NCI-H1436 (cell line): Measurements from ENCODE around the gene C4B.
"Not testable (repeated sequence)": the region's sequence is repeated elsewhere in the genome, so short reads cannot be mapped to it uniquely, and the experiment has no call there.

Experiments used
- DNase-seq: peaks from one replicate; lab custom pipeline; 2025; lab: John Stamatoyannopoulos, UW

Gene C4B

DNA sequence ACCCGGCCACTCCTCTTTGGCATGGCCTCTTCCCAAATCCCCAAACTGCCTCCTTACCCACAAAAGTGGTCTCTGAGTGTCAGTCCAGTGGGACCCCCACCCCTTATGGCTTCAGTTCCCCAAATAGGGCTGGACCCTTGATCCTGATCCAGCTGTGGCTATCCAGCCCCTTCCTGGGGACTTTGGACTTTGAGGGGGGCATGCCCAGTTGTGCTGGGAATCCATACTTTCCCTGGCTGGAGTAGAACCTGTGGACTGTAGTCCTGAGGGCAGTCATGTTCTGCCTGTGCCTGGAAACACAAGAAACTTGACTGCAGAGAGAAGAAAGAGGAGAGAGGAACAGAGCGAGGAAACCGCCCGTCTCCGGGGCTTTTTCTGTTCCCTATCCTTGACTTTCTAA lies 22.5 kb downstream of the C4B start:
- DNase-seq: not testable (repeated sequence)

DNA sequence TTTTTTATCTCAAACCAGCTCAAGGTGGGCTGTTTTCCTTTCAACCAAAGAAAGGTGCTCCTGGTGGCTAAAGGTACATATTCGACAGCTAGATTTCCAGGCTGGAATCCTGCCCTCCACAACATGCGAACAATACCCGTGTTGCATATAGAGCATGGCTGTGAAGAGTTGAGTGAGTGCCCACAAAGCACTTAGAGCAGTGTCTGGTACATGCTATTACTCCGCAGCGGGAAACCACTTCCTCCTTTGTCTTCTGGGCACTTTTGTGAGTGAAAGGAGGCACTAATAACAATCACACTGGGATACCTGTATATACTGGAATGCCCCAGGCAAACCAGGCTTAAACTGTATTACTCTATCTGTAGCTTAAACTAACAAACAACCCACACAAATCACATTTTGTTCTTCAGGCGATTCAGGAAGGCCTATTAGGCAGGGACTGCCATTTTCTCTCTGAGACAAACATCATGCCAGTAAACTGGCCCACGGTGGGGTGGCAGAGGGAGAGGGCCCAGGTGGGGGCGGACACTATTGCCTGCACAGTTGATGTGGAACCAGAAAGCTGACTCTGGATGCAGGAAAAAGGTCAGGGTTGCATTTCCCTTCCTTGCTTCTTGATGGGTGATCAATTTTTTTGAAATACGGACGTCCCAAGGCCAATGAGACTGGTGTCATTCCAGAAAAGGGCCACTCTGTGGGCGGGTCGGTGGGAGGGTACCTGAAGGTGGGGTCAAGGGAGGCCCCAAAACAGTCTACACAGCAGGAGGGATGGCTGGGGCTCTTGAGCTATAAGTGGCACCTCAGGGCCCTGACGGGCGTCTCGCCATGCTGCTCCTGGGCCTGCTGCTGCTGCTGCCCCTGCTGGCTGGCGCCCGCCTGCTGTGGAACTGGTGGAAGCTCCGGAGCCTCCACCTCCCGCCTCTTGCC lies 23.3 kb downstream of the C4B start, which contains the start of gene CYP21A2:
CYP21A2 (plus strand) TSS at position 818 of the 927 bp plus-strand sequence; CDS start at position 826, 8 bp downstream.
- not testable (repeated sequence) for DNase-seq

- not testable (repeated sequence) for DNase-seq
Observed at GRCh38 chr6:32038878-32039277, 24.3 kb downstream of the C4B start.

GRCh38 chr6:32039321-32040274 lies 25.0 kb downstream of the C4B start:
- not testable (repeated sequence) for DNase-seq

GRCh38 chr6:32040299-32041049 lies 25.9 kb downstream of the C4B start:
- not testable (repeated sequence) for DNase-seq

DNA sequence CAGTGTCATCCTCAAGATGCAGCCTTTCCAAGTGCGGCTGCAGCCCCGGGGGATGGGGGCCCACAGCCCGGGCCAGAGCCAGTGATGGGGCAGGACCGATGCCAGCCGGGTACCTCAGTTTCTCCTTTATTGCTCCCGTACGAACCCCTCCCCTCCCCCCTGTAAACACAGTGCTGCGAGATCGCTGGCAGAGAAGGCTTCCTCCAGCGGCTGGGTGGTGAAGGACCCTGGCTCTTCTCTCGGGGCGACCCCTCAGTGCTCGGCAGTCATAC lies 26.4 kb downstream of the C4B start:
- DNase-seq: not testable (repeated sequence)

DNA sequence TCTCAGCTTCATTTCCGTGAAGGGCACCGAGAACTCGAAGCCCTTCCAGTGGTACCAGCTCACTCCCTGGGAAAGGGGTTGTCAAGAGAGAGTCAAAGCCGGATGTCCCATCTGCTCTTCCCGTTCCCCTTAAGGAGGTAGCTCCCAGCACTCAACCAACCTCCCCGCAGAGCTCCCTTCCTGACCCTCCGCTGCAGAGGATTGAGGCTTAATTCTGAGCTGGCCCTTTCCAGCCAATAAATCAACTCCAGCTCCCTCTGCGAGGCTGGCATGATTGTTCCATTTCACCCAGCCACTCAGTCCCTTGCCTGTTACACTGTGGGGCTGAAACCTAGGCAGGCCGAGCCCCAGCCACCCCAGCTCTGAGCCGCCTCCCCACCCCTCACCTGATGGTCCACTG lies 26.8 kb downstream of the C4B start:
- DNase-seq: not testable (repeated sequence)

DNA sequence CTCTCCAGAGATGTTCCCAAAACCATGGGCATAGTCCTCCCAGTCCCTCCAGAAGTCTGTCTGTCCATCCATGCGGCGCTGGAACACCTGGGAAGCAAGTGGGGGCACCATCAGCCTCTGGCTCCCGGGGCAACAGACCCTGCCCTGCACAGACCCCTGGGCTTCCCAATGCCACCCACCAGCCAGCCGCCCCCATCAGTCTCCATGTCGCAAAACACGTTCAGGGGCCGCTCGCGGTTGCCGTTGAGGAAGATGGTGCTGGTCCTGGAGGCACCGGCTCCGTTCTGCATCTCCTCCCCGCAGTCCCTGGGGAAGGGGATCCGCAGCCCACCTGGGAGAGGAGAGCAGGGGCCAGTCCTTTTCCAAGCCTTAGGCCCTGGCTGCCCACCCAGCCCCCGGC lies 27.7 kb downstream of the C4B start:
- DNase-seq: not testable (repeated sequence)

DNA sequence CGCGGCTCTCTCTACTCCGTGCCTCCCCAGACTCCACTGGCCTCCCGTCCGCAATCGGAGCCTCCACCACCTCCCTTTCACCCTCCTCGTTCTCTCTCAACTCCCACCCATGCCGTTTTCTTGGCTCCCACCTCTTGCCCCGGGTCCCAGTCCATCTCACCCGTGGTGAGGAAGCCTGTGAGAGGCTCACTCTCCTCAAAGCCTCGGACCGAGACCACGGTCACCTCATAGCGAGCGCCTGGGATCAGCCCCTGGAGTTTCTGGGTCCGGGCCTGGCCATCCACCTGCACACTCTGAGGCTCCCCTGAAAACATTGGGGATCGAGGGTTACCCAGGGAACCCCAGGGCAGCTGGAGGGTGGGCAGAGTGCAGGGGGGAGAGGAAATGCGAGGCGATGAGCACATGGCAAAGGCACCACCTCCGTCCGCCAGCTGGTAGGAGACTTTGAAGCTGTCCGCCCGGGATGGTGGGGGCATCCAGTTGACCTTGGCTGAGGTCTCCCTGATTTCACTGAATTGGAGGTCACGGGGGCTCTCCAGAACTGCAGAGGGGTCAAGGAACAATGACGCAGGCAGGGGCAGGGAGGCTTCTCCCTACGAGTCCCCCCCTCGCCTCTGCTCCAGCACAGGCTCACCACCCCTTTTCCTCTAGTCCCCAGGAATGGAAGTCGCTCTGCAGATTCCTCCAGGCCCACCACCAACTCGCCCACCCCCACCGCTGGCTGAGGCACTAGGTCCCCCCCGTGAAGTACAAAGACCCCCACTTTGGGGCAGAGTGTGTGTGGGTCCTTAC lies 29.2 kb downstream of the C4B start:
- not testable (repeated sequence) for DNase-seq

GRCh38 chr6:32044916-32045315 lies 30.3 kb downstream of the C4B start:
- DNase-seq: not testable (repeated sequence)

DNA sequence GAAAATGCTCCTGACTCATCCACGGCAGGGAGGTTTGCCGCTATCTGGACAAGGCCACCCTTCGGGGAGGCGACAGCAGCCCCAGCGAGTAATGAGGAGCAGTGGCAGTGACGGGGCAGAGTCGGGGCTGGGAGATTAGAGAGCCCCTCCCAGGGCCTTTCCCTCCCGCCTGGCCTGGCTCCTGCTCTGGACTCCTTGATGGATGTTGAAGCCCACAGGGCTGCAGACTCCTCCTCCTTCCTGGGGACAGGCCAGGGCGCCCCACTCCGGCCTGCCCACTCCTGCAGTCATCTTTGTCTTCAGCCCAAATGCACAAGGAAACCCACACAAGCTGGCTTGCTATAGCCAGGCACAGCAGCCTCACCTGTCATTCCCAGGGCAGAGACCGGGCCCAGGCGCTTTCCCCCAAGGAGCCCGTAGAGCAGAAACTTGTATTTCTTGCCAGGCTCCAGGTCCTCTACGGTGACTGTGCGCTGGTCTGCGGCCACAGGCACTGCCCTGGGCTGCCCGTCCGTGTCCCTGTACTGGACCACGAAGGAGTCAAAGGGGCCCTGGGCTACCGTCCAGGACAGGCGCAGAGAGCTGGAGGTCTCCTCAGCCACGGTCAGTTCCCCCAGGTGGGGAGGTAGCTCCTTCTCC lies 31.3 kb downstream of the C4B start:
- DNase-seq: no peak

GRCh38 chr6:32046450-32047083 lies 32.0 kb downstream of the C4B start:
- no peak for DNase-seq

- DNase-seq: no peak
Observed at GRCh38 chr6:32047084-32047478, 32.5 kb downstream of the C4B start.

DNA sequence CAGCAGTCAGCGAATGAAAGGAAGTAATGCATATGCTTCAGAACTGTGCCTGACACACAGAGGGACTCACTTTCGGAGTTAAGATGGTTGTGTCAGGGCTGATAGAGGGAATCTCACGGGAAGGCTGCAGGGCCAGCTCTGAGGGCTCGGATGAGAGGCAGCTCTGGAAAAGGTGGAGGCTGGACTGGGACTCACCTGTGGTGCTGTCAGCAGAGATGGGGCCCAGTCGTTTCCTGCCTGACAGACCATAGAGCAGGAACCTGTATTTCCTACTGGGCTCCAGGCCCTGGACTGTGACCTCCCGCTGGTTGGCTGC lies 32.9 kb downstream of the C4B start:
- no peak for DNase-seq

GRCh38 chr6:32047855-32048766 lies 33.5 kb downstream of the C4B start:
- no peak for DNase-seq

DNA sequence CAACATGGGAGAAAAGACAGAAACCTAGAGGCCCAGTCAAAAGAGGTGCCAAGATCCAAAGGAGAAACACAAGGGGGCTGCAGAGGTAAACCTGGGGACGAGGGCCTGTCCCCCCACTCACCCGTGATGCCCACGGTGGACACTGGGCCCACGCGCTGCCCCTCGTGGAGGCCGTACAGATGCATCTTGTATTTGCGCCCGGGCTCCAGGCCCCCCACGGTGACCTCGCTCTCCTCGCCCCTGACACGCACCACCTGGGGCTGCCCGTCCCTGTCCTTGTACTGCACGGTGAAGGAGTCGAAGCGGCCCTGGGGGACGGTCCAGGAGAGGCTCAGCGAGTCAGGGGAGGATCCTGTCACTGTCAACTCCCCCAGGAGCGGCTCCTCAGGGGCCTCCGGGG lies 34.6 kb downstream of the C4B start:
- not testable (repeated sequence) for DNase-seq

- DNase-seq: not testable (repeated sequence)
Observed at GRCh38 chr6:32049736-32050135, 35.1 kb downstream of the C4B start.

- no peak for DNase-seq
Observed at GRCh38 chr6:32050562-32050961, 36.0 kb downstream of the C4B start.

DNA sequence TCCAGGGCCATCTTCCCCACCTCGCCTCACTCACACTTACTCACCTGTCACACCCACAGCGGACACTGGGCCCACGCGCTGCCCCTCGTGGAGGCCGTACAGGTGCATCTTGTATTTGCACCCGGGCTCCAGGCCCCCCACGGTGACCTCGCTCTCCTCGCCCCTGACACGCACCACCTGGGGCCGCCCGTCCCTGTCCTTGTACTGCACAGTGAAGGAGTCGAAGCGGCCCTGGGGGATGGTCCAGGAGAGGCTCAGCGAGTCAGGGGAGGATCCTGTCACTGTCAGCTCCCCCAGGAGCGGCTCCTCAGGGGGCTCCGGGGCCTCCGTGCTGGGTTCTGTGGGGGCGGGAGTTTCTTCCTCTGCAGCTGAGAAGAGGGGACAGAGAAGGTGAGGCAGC lies 38.0 kb downstream of the C4B start:
- not testable (repeated sequence) for DNase-seq
